HEK293 (cell line): ENCODE measurements around the gene GMPPA.

ENCODE experiments used
- CTCF ChIA-PET: fragments of 350-600 bp; formaldehyde crosslinking; extraction: SDS; loops from one replicate; lab custom pipeline; 2021; ENCODE audit warnings: antibody characterized with exemption; lab: Yijun Ruan, JAX
- POLR2A ChIA-PET: fragments of 300-600 bp; formaldehyde crosslinking; extraction: SDS; loops from one replicate; lab custom pipeline; 2020; ENCODE audit warnings: antibody characterized with exemption, inconsistent platforms; lab: Yijun Ruan, JAX
- H3K27ac ChIP-seq: fragments of 200-500 bp; sonication (Bioruptor generic); 2 replicates; pipeline ENCODE4 v1.5.1; 2014; ENCODE audit warnings: low read depth, low read length, control low read depth, inconsistent platforms; ENCODE audit errors: extremely low read depth
- H3K36me3 ChIP-seq, 2 experiments: fragments of 200-500 bp in 1 of 2; sonication (Bioruptor generic) in 1 of 2; 1 replicate in 1 of 2; 2 replicates in 1 of 2; pipeline ENCODE4 v1.5.1; 2014 to 2017; ENCODE audit warnings: inconsistent platforms in 2 of 2, low read length in 2 of 2; ENCODE audit not compliant: control insufficient read depth in 2 of 2, insufficient read depth in 1 of 2
- H3K4me1 ChIP-seq: fragments of 200-500 bp; sonication (Bioruptor generic); 2 replicates; pipeline ENCODE4 v1.5.1; 2014; ENCODE audit warnings: mild to moderate bottlenecking, low read length, inconsistent platforms; ENCODE audit not compliant: control insufficient read depth, insufficient read depth
- H3K4me3 ChIP-seq: 2 replicates; pipeline ENCODE4 v1.5.1; 2011; ENCODE audit warnings: low read depth, mild to moderate bottlenecking, control low read depth, low read length, moderate library complexity
- H3K9me3 ChIP-seq: fragments of 200-500 bp; sonication (Bioruptor generic); 2 replicates; pipeline ENCODE4 v1.5.1; 2014; ENCODE audit warnings: low read depth, low read length, inconsistent platforms; ENCODE audit not compliant: control insufficient read depth, insufficient read depth
- AEBP2 ChIP-seq: fragments of 450-650 bp; formaldehyde crosslinking; IDR thresholded peaks from 2 replicates; pipeline ENCODE4 v1.5.1; 2016; ENCODE audit warnings: missing biosample characterization, missing genetic modification characterization, borderline replicate concordance
- BCL6B ChIP-seq: fragments of 450-650 bp; formaldehyde crosslinking; IDR thresholded peaks from 2 replicates; pipeline ENCODE4 v1.5.1; 2017; ENCODE audit warnings: missing biosample characterization, missing genetic modification characterization
- GLI4 ChIP-seq: fragments of 450-650 bp; formaldehyde crosslinking; IDR thresholded peaks from 2 replicates; pipeline ENCODE4 v1.5.1; 2016; ENCODE audit warnings: missing biosample characterization, missing genetic modification characterization
- IKZF3 ChIP-seq: fragments of 450-650 bp; IDR thresholded peaks from 2 replicates; pipeline ENCODE4 v1.5.0; 2018; ENCODE audit warnings: missing biosample characterization, mild to moderate bottlenecking, missing genetic modification characterization, moderate library complexity
- ZBTB11 ChIP-seq: fragments of 450-650 bp; formaldehyde crosslinking; conservative IDR thresholded peaks from 2 replicates; pipeline ENCODE4 v1.5.1; 2016; ENCODE audit warnings: low read depth, missing biosample characterization, missing genetic modification characterization
- ZBTB20 ChIP-seq: fragments of 450-650 bp; formaldehyde crosslinking; IDR thresholded peaks from 2 replicates; pipeline ENCODE4 v1.5.1; 2016; ENCODE audit warnings: missing biosample characterization, missing genetic modification characterization
- ZNF239 ChIP-seq: fragments of 450-650 bp; formaldehyde crosslinking; IDR thresholded peaks from 2 replicates; pipeline ENCODE4 v1.5.1; 2016; ENCODE audit warnings: missing biosample characterization, missing genetic modification characterization
- ZNF26 ChIP-seq: fragments of 450-650 bp; formaldehyde crosslinking; IDR thresholded peaks from 2 replicates; pipeline ENCODE4 v1.5.1; 2016; ENCODE audit warnings: missing biosample characterization, missing genetic modification characterization
- ZNF433 ChIP-seq: fragments of 450-650 bp; formaldehyde crosslinking; IDR thresholded peaks from 2 replicates; pipeline ENCODE4 v1.5.1; 2016; ENCODE audit warnings: missing biosample characterization, missing genetic modification characterization, low read depth
- ZNF530 ChIP-seq: fragments of 450-650 bp; formaldehyde crosslinking; IDR thresholded peaks from 2 replicates; pipeline ENCODE4 v1.5.1; 2016; ENCODE audit warnings: low read depth, missing biosample characterization, missing genetic modification characterization
- ZNF549 ChIP-seq: fragments of 450-650 bp; IDR thresholded peaks from 2 replicates; pipeline ENCODE4 v1.5.1; 2018; ENCODE audit warnings: missing biosample characterization, missing genetic modification characterization, mild to moderate bottlenecking, inconsistent platforms, moderate library complexity
- ZNF621 ChIP-seq: fragments of 450-650 bp; formaldehyde crosslinking; IDR thresholded peaks from 2 replicates; pipeline ENCODE4 v1.5.1; 2017; ENCODE audit warnings: missing biosample characterization, missing genetic modification characterization
- ZNF645 ChIP-seq: fragments of 450-650 bp; formaldehyde crosslinking; IDR thresholded peaks from 2 replicates; pipeline ENCODE4; 2016; ENCODE audit warnings: missing biosample characterization, missing genetic modification characterization
- ZNF670 ChIP-seq: fragments of 450-650 bp; formaldehyde crosslinking; IDR thresholded peaks from 2 replicates; pipeline ENCODE4 v1.5.1; 2016; ENCODE audit warnings: missing biosample characterization, missing genetic modification characterization, low read depth
- ZNF701 ChIP-seq: fragments of 450-650 bp; formaldehyde crosslinking; IDR thresholded peaks from 2 replicates; pipeline ENCODE4 v1.5.1; 2016; ENCODE audit warnings: missing biosample characterization, missing genetic modification characterization
- ZNF830 ChIP-seq: fragments of 450-650 bp; IDR thresholded peaks from 2 replicates; pipeline ENCODE4 v1.5.0; 2018; ENCODE audit warnings: missing biosample characterization, missing genetic modification characterization, low read depth, mild to moderate bottlenecking, moderate library complexity

The GMPPA gene

GRCh38 chr2:219470429-219470828, 28.3 kb upstream of the GMPPA start (continued):
- TF ChIP-seq ZBTB11 (tag by site-specific recombination) (no peak), ZNF530 (tag by site-specific recombination) (no peak), IKZF3 (tag by site-specific recombination) (no peak), ZNF621 (tag by site-specific recombination) (no peak)

GRCh38 chr2:219471476-219472371, 27.0 kb upstream of the GMPPA start:
- no peak overlapping the region for H3K4me3 ChIP-seq
- no peaks in the 10 kb centered on the region for H3K9me3 ChIP-seq
- H3K27ac ChIP-seq: no peak overlapping the region
- peaks cover 0 to 26% of the 10 kb centered on the region in 2 experiments; a peak in 1 of 3 replicates for H3K36me3 ChIP-seq
- CTCF ChIA-PET: interaction anchor here (0.6 to 7.6 kb wide), 8 partner anchors 12 to 70 kb away, joined by 3 to 156 read pairs (median 6); no protein-coding TSS in a partner anchor
- no peaks in the 10 kb centered on the region for H3K4me1 ChIP-seq
- TF ChIP-seq ZNF530 (tag by site-specific recombination) (no peak), ZNF239 (tag by site-specific recombination) (no peak), ZNF645 (tag by site-specific recombination) (no peak), ZBTB20 (no peak), ZNF701 (tag by site-specific recombination) (no peak), ZNF830 (tag by site-specific recombination) (no peak), AEBP2 (no peak), BCL6B (tag by site-specific recombination) (no peak), ZNF26 (tag by site-specific recombination) (no peak), GLI4 (tag by site-specific recombination) (no peak), ZNF433 (tag by site-specific recombination) (no peak), ZNF549 (tag by site-specific recombination) (no peak), ZNF670 (no peak)
- TF ChIP-seq, all 188 proteins: peak for 0
- POLR2A ChIA-PET: no interaction called here
